Mucosa of rectum (tissue), 2 donors: ENCODE results near the gene OR2B3.
"Not testable (repeated sequence)": the region's sequence is repeated elsewhere in the genome, so short reads cannot be mapped to it uniquely, and the experiment has no call there.

ENCODE experiments used
- H3K27ac ChIP-seq, 2 donors: one replicate each; pipeline ENCODE4 v1.7.0; 2013; ENCODE audit warnings: inconsistent platforms in 2 of 2, low read depth in 2 of 2, low read length in 2 of 2
- H3K27me3 ChIP-seq, 2 donors: one replicate each; pipeline ENCODE4 v1.7.0; 2013; ENCODE audit warnings: low read length in 2 of 2; ENCODE audit not compliant: control insufficient read depth in 2 of 2, insufficient read depth in 2 of 2
- H3K36me3 ChIP-seq, 2 donors: one replicate each; pipeline ENCODE4 v1.7.0; 2013; ENCODE audit warnings: low read length in 2 of 2; ENCODE audit not compliant: control insufficient read depth in 2 of 2, insufficient read depth in 2 of 2
- H3K4me1 ChIP-seq, 2 donors: one replicate each; pipeline ENCODE4 v1.7.0; 2013; ENCODE audit warnings: low read length in 2 of 2, mild to moderate bottlenecking in 1 of 2; ENCODE audit not compliant: control insufficient read depth in 2 of 2, insufficient read depth in 2 of 2
- H3K4me3 ChIP-seq, 2 donors: one replicate each; pipeline ENCODE4 v1.7.0; 2013; ENCODE audit warnings: low read length in 2 of 2
- H3K9ac ChIP-seq, 2 donors: one replicate each; pipeline ENCODE4 v1.7.0; 2013; ENCODE audit warnings: low read length in 2 of 2, low read depth in 1 of 2, mild to moderate bottlenecking in 1 of 2
- H3K9me3 ChIP-seq, 2 donors: one replicate each; pipeline ENCODE4 v1.7.0; 2013; ENCODE audit warnings: low read length in 2 of 2; ENCODE audit not compliant: control insufficient read depth in 2 of 2
- donor health status: healthy.
- donor health status: Normal muscosa, but diverticular disease.

The OR2B3 gene, protein sequence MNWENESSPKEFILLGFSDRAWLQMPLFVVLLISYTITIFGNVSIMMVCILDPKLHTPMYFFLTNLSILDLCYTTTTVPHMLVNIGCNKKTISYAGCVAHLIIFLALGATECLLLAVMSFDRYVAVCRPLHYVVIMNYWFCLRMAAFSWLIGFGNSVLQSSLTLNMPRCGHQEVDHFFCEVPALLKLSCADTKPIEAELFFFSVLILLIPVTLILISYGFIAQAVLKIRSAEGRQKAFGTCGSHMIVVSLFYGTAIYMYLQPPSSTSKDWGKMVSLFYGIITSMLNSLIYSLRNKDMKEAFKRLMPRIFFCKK

DNA sequence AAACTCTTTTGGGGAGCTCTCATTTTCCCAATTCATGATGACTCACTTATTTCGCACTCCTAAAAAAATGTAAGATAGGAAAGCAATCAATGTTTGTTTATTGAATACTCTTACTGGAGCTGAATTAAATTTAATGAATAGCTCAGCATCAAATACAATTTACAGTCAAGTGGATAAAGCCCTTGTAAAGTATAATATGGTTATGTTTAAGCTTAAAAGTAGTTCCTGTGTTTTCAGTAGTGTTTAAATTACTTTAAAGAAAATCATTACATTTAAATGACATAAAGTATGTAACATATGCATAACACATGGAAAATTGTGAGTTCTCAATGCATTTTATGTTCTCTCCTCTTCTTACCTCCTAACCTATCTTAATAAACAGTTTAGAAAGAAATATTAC is at the start of gene OR2B3:
OR2B3 (minus strand) TSS at position 101 of the 400 bp plus-strand sequence; CDS start at position 36, 65 bp downstream.
- no peaks in the 10 kb centered on the region for H3K27me3 ChIP-seq
- no peaks in the 10 kb centered on the region for H3K36me3 ChIP-seq
- no peaks in the 10 kb centered on the region for H3K4me1 ChIP-seq
- H3K9ac ChIP-seq, result no peak within 1 kb of the TSS
- no peak within 1 kb of the TSS for H3K27ac ChIP-seq
- no peaks in the 10 kb centered on the region for H3K9me3 ChIP-seq
- no peak within 1 kb of the TSS for H3K4me3 ChIP-seq

DNA sequence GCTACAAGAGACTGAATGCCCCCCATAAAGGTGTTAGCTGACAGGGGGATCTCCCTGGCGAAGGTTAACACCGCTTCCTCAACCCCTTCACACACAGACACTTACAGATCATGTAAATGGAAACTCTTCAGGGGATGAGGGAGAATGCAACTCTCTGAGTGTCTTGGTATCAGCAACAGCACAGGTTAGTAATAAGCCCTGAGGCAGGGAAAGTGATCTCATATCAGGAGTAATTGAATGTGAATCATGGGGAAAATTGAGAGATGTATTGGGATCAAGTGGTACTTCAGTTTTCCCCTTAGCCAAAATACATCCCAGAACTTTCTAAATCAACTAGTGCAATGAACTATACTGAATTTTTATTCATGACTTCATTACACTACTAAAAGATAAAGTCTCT is 44.6 kb upstream of the OR2B3 start:
- H3K27ac ChIP-seq, result no peak overlapping the region

DNA sequence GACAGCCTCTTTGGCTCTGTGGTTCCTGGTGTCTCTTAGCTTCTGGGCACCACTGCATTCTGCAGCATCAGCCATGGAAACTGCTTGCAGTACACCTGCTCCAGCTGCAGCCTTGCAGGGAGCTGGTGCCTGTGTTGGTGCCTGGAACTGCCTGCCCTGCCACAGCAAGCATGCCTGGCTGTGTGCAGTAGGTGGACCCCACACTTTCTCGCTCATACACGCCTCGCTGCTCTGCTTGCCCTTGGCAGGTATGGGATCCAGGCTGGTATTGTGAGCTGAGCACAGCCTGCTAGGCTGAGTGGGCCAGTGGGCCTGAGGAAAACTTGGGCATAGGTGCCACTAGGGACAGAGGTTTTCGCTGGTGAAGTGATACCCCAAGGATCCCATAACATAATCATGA is 43.5 kb upstream of the OR2B3 start:
- no peak overlapping the region for H3K4me3 ChIP-seq
- no peaks in the 10 kb centered on the region for H3K9me3 ChIP-seq
- H3K27ac ChIP-seq, result no peak overlapping the region
- H3K27me3 ChIP-seq, result peaks cover 0 to 5% of the 10 kb centered on the region in 2 donors
- no peaks in the 10 kb centered on the region for H3K36me3 ChIP-seq
- H3K4me1 ChIP-seq, result no peaks in the 10 kb centered on the region
- no peak overlapping the region for H3K9ac ChIP-seq

More for the DNA sequence above, 44.6 kb upstream of the OR2B3 start:
- H3K9me3 ChIP-seq, result no peaks in the 10 kb centered on the region
- peaks cover 0 to 5% of the 10 kb centered on the region in 2 donors for H3K27me3 ChIP-seq
- no peak overlapping the region for H3K4me3 ChIP-seq
- H3K9ac ChIP-seq, result no peak overlapping the region
- no peaks in the 10 kb centered on the region for H3K4me1 ChIP-seq
- H3K36me3 ChIP-seq, result no peaks in the 10 kb centered on the region

DNA sequence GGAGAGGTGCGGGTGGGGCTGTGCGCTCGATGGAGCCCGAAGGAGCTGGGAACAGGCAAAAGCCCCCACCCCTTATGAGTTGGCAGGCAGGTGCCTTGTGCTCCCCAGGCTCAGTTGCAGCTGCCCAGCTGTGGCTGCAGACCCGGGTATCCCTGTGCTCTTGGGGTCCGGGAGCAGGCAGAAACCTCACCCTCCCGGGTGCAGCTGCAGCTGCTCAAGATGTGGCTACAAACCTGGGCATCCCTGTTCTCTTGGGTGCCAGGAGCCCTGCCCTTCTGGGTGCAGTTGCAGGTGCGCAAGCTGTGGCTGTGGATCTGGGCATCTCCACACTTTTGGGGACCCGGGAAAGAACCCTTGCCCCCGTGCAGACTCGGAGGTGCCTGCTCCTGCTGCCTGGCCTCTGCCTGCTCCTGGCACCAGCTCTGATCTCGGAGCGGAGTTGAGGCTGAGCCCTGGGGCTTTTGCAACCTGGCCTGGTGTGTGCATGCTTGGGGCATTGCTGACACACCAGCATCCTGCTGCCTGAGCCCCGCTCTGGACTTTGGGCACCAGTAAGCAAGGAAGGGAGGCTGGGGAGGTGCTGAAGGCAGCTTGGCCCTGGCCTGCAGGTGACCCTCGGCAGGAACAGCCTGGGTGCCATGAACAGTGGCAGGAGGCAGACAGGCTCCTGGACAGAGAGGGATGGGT is 42.4 kb upstream of the OR2B3 start:
- Histone ChIP-seq H3K27me3 (peaks cover 0 to 5% of the 10 kb centered on the region in 2 donors), H3K36me3 (no peaks in the 10 kb centered on the region), H3K27ac (no peak overlapping the region), H3K4me1 (no peaks in the 10 kb centered on the region), H3K4me3 (no peak overlapping the region), H3K9ac (no peak overlapping the region), H3K9me3 (no peaks in the 10 kb centered on the region)

DNA sequence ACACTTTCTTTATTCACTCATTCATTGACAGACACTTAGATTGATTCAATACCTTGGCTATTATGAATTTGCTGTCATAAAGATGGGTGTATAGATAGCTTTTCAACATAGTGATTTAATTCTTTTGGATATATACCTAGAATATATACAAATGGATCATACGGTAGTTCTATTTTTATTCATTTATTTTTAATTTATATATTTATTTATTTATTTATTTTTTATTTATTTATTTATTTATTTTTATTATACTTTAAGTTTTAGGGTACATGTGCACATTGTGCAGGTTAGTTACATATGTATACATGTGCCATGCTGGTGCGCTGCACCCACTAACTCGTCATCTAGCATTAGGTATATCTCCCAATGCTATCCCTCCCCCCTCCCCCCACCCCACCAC is 27.9 kb upstream of the OR2B3 start:
- not testable (repeated sequence) for H3K27me3 ChIP-seq, H3K4me1 ChIP-seq, H3K36me3 ChIP-seq, H3K4me3 ChIP-seq, H3K27ac ChIP-seq, H3K9ac ChIP-seq, H3K9me3 ChIP-seq

DNA sequence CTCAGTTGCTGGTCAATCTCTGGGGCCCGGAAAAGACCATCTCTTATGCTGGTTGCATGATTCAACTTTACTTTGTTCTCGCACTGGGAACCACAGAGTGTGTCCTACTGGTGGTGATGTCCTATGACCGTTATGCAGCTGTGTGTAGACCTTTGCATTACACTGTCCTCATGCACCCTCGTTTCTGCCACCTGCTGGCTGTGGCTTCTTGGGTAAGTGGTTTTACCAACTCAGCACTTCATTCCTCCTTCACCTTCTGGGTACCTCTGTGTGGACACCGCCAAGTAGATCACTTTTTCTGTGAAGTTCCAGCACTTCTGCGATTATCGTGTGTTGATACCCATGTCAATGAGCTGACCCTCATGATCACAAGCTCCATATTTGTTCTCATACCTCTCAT is 25.0 kb upstream of the OR2B3 start:
- no peak overlapping the region for H3K27ac ChIP-seq
- H3K4me1 ChIP-seq, result no peaks in the 10 kb centered on the region
- H3K4me3 ChIP-seq, result no peak overlapping the region
- H3K9me3 ChIP-seq, result no peaks in the 10 kb centered on the region
- no peaks in the 10 kb centered on the region for H3K36me3 ChIP-seq
- no peaks in the 10 kb centered on the region for H3K27me3 ChIP-seq
- H3K9ac ChIP-seq, result no peak overlapping the region

DNA sequence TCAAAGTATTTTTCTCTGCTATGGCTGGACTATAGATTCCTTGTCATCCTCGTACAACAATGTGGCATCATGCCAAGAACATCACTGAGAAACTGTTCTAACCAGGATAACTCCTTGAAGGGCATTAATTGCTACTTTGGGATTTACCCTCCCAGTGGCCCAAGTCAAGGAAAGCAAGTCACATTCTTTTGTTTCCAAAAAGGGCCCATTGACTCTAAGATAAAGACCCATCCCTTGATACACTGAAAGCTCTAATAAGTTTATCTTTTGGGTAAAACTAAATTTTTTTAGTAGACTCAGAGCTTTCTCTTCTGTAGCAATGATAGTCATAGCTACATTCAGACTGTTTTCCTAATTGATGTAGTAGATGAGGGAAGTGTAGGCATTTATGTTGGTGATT is 20.6 kb upstream of the OR2B3 start, which contains the start of gene OR2J3:
OR2J3 (plus strand) TSS at position 301 of the 400 bp plus-strand sequence. CDS start 3,833 bp downstream, outside the sequence.
- Histone ChIP-seq H3K27ac (no peak within 1 kb of the TSS), H3K4me1 (no peaks in the 10 kb centered on the region), H3K36me3 (no peaks in the 10 kb centered on the region), H3K9me3 (no peaks in the 10 kb centered on the region), H3K4me3 (no peak within 1 kb of the TSS), H3K9ac (no peak within 1 kb of the TSS), H3K27me3 (no peaks in the 10 kb centered on the region)

DNA sequence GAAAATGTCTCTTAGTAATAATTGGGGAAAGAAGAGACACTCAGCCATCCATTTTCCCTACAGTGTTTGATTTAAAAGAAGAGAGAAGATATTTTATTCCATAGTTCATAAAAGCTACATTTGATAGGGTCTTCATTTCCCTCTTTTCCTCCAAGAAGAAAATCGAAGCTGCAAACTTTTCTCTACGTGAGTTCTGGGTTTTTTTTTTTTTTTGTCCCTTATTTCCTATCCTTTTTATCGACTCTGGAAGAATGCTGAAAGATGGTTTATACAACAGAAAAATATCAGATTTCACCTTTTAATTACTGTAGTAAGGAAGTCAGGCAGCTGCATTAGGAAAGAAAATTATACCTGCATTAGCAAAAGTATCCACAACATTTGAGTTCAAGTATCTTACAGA is 12.1 kb upstream of the OR2B3 start, which contains the start of gene OR2J1:
OR2J1 (plus strand) TSS at position 301 of the 400 bp plus-strand sequence. CDS start 1,453 bp downstream, outside the sequence.
- Histone ChIP-seq H3K4me3 (no peak within 1 kb of the TSS), H3K27ac (no peak within 1 kb of the TSS), H3K4me1 (no peaks in the 10 kb centered on the region), H3K9me3 (no peaks in the 10 kb centered on the region), H3K9ac (no peak within 1 kb of the TSS), H3K36me3 (no peaks in the 10 kb centered on the region), H3K27me3 (no peaks in the 10 kb centered on the region)

DNA sequence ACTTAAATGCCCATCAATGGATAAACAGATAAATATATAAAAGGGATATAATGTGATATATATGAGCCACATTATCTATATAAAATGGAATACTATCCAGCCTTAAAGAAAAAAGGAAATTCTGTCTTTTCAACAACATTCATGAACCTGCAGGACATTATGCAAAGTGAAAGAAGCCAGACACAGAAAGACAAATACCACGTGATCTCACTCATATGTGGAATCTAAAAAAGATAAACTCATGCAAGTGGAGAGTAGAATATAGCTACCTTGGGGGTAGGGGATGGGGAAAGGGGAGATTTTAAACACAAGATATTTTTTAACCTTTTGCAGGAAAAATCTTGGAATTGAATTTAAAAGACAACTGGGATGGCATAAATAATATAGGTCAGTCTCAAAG is 10.7 kb upstream of the OR2B3 start:
- H3K27ac ChIP-seq, result no peak overlapping the region
- no peaks in the 10 kb centered on the region for H3K4me1 ChIP-seq
- no peaks in the 10 kb centered on the region for H3K9me3 ChIP-seq
- H3K4me3 ChIP-seq, result no peak overlapping the region
- H3K36me3 ChIP-seq, result no peaks in the 10 kb centered on the region
- no peaks in the 10 kb centered on the region for H3K27me3 ChIP-seq
- no peak overlapping the region for H3K9ac ChIP-seq

DNA sequence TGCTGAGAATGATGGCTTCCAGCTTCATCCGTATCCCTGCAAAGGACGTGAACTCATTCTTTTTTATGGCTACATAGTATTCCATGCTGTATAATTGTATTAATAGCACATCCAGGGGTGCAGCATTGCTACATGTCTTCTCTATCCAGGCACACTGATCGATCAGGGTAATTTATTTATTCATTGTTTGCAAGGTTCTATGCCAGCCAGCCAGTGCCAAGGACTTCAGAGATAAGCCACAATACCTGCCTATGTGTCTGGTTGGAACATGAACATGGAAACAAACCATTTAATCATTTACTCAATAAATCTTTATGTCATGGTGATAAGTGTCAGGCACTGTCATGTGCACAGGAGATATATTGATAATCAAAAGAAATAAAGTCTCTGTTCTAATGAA is 5.8 kb upstream of the OR2B3 start:
- Histone ChIP-seq H3K9ac (no peak overlapping the region), H3K4me3 (no peak overlapping the region), H3K36me3 (no peaks in the 10 kb centered on the region), H3K9me3 (no peaks in the 10 kb centered on the region), H3K4me1 (no peaks in the 10 kb centered on the region), H3K27ac (no peak overlapping the region), H3K27me3 (no peaks in the 10 kb centered on the region)
